DMS114 treated with DMSO at 0.1 percent for 48 hours (cell line): Measurements from ENCODE around the gene TNFAIP8L1.

Source experiments
- DNase-seq: peaks from one replicate; lab custom pipeline; 2025; ENCODE audit not compliant: unreplicated experiment; lab: John Stamatoyannopoulos, UW

The TNFAIP8L1 gene

DNA sequence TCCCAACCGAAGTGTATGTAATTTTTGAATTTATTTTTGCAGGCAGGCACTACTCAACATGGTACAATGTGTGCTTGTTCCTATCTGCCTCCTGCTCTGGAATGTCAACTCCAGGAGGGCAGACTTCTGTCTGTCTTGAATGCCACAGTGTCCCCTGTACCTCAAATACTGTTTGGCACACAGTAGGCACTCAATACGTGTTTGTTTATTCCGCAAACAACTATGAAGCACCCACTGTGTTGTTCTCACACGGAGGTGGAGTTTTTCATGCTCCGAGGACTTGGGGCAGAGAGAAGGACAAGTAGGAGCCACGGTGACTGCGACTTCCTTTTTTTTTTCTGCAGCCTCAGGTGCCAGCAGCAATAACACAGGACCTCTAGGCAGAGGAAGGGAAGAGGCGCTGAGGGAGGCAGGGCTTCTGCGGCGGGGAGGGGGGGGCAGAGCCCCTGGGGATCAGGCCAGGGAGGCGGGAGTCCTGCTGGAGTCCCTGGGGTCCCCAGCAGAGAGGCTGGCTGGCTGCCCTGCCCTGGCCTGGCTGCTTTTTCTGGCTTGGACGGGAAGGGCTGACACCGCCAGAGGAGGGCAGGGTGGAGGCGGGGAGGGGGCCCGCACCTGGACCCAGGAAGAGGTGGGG is 29.3 kb upstream of the TNFAIP8L1 start:
- DNase-seq: no peak

DNA sequence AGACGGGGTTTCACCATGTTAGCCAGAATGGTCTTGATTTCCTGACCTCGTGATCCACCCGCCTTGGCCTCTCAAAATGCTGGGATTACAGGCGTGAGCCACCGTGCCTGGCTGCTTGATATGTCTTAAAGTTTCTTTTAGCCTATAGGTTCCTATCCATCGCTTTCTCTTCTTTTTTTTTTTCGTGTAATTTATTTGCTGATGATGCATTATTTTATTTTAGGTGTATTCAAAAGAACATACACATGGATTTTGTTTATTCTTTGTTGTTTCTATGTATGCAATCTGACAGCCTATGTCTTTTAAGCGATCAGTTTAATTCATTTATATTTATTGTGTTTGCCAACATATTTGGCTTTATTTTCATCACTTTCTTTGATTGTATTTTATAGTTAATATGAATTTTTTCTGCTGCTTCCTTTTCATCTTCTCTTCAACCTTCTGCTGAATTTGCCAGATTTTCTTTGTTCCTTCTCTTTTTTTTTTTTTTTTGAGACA is 26.0 kb upstream of the TNFAIP8L1 start:
- no peak for DNase-seq

- no peak for DNase-seq
Measured at GRCh38 chr19:4618019-4618418, 21.3 kb upstream of the TNFAIP8L1 start.

GRCh38 chr19:4619668-4620294 is 19.5 kb upstream of the TNFAIP8L1 start:
- DNase-seq: no peak

GRCh38 chr19:4620675-4621074 is 18.6 kb upstream of the TNFAIP8L1 start:
- DNase-seq: no peak

GRCh38 chr19:4622695-4623421 is 16.5 kb upstream of the TNFAIP8L1 start:
- DNase-seq: no peak

DNA sequence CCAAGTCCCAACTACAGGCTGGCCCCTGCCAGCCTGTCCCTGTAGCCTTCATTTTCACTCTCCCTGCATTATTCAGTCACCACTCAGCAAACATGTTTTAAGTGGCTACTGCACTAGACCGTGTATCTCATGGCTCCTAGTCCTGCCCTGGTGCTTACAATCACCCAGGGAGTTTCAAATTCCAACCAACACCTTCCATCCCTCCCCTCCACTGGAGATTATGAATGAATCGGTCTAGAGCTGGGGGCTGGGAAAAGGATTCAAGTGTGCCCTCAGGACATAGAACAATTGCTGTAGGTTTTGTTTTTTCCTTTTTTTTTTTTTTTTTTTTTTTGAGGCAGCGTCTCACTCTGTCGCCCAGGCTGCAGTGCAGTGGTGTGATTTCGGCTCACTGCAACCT is 15.0 kb upstream of the TNFAIP8L1 start:
- DNase-seq: no peak

- DNase-seq: no peak
Measured at GRCh38 chr19:4624733-4625362, 14.5 kb upstream of the TNFAIP8L1 start.

DNA sequence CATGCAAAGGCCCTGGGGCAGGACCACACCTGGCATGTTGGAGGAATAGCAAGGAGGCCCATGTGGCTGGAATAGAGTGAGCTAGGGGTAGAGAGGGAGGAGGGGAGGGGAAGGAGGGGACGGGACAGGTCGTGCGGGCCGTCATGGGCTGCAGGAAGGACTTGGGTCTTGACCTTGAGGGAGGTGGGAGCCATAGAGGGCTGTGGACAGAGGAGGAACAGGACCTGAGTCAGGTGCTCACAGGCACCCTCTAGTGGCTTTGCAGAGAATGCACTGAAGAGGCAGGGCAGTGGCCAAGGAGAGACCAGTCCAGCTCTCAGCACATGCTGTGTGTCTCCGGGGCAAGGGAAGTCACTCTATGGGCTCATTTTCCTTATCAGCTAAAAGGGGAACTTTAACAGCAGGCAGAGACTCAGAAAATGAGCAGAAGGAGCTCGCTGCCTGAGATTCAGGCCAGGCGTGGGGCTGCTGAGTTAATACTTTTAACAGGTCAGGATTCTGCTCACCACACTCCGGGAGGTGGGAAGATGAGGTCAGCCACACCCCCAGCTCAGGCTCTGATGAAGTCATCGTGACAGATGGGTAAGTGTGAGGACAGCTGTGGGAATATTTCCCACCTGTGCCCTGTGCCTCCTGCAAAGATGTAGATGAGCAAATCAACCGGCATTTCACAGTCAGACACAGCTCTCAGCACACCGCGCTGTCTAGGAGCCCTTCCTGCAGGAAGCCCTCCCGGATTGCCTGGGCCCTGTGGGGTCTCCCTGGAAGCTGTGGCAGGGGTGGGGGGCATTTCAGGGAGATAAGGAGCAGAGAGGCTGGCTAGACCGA is 6.0 kb upstream of the TNFAIP8L1 start:
- peak; percentile 15 for DNase-seq

- no peak for DNase-seq
Measured at GRCh38 chr19:4635754-4636116, 3.6 kb upstream of the TNFAIP8L1 start.

DNA sequence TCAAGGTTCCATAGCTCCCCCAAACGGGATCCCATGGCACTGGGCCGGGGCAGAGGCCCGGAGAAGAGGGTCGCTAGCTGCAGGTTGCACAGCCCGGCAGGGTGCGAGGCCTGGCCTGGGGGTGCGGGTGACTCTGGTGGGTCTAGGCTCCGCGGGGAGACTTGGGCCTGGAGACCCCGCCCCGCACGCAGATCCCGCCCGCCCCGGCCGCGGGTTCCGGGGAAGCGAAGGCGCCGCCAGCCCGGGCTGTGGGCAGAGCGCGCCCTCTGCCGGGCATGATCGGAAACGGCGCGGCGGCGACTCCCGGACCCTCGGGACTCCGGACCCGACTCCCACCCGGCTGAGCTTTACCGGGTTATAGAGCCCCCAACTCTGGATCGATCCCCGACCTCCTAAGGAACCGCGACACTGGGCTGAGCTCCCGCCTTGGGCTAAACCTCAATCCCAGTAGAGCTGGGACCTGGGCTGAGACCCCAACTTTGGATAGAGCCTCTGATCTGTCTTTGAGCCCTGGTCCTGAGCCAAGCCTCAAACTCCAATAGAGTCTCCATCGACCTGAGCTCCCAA is 3.1 kb upstream of the TNFAIP8L1 start:
- DNase-seq: peak; percentile 11

- DNase-seq: no peak
Measured at GRCh38 chr19:4636761-4637160, 2.6 kb upstream of the TNFAIP8L1 start.

- no peak for DNase-seq
Measured at GRCh38 chr19:4638317-4638716, 999 bp upstream of the TNFAIP8L1 start.

GRCh38 chr19:4639531-4640246 is 373 bp downstream of the TNFAIP8L1 start:
- no peak for DNase-seq

DNA sequence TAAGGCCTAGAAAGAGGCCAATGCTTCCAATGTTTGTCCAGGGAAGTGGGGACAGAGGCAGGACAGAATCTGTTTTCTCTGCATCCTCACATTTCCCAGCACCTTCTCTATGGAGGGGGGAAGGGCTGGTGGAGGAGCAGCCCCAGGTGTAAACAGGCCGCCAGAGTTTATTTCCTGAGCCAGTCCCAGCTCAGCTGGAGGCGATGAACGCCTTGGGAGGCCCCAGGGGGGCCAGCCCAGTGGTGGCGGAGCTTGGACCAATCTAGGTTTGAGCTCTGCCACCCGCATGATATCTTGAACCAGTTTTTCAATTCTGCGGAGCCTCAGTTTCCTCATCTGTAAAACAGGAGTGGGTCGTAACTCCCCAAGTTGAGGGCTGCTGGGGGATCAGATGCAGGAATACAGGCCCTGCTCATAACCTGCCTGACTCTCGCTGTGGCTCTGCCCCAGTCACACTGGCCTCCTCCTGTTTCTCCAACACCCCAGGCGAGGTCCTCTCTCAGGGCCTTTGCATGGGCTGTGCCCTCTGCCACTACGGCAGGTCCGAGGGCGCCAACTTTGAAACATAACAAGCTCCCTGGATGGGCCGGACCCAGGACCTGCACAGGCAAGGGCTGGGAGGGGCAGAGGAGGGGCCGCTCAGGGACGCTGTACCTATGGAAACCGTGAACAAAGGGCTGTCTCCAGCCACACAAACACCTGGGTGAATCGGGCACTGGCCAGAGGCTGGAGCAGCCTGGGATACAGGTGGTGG is 1.1 kb downstream of the TNFAIP8L1 start:
- no peak for DNase-seq

GRCh38 chr19:4641132-4641531 is 1.8 kb downstream of the TNFAIP8L1 start:
- DNase-seq: no peak

DNA sequence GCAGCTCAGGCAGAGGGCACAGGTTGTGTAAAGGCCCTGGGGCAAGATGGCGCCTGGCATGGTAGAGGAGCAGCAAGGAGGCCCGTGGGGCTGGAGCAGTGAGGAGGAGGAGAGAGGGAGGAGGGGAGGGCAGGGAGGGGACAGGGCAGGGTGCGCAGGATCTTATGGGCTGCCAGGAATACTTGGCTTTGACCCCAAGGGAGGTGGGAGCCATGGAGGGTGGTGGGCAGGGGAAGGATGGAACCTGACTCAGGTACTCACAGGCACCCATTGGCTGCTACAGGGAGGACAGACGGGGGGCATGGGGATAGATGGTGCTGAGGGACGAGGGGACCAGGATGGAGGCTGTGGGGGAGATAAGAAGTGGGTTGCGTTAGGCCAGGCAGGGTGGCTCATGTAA is 3.3 kb downstream of the TNFAIP8L1 start:
- DNase-seq: no peak

DNA sequence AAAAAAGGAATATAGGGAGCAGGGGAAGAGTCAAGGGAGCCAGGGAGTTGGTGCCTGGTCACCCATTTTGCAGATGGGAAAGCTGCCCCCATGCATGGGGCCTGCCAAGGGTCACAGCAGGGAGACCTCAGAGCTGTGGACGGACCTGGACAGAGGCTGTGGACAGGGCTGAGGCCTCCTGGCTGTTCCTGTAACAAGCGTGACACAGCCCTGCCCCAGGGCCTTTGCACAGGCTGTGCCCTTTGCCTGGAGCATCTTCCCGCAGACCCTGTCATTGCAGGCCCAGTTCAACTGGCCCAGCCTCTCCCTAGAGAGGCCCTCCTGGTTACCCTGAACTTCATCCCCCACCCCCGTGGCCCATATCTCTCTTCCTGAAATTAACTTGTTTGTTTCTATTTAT is 6.4 kb downstream of the TNFAIP8L1 start:
- no peak for DNase-seq
